Measurements from ENCODE around the gene IRF9. TPM values are rescaled to one million over a fixed set of nuclear protein-coding genes. Genes with fewer than 3 reads are reported as not detected.

Gene IRF9, protein sequence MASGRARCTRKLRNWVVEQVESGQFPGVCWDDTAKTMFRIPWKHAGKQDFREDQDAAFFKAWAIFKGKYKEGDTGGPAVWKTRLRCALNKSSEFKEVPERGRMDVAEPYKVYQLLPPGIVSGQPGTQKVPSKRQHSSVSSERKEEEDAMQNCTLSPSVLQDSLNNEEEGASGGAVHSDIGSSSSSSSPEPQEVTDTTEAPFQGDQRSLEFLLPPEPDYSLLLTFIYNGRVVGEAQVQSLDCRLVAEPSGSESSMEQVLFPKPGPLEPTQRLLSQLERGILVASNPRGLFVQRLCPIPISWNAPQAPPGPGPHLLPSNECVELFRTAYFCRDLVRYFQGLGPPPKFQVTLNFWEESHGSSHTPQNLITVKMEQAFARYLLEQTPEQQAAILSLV
- 55.4 and 72.4 TPM in 2 replicates for total RNA-seq

DNA sequence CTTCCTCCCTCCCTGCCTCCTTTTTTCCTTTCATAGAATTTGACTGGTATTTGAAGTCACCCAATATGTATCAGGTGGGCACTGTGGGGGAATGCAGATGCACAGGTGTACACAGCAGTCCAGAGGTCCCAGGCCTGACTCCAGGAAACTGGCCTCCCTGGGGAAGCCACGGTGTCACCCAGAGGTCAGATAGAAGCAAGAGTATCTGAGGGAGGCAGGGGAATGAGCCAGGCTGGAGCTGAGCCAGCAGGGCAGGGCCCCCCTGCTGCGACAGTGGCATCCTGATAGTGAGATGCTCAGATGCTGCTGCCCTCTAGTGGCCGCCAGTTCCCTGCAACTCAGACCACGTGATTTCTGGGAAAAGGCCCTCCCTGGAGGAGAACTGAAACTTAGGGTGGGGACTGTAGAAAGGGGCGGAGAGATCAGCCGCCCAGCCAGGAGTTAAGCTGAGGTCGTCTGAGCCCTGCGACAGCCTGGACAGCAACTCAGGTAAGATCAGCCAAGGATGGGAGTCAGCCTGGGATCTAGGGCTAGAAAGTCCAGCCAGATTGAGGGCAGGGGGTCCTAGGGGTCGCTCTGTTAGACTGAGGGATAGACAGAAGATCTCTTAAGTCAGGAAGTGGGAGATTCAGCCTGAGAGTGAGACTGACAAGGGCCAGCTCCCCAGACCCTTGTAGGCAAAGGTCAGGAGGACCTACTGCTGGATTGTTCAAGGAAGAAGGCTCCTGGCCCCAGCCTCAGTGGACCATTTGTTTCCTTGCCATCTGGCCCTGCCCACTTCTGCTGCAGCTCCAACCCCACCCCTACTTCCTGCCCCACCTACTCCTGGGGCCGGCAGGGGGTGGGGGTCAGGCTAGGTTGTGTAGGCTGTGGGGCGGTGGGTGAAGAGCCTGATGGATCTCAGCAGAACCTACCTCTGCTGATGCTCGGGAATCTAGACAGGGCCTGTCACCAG, at the start of gene IRF9:
Gene IRF9 (plus strand): TSS at position 416 of the 955 bp plus-strand sequence. CDS start 880 bp downstream, outside the sequence.

DNA sequence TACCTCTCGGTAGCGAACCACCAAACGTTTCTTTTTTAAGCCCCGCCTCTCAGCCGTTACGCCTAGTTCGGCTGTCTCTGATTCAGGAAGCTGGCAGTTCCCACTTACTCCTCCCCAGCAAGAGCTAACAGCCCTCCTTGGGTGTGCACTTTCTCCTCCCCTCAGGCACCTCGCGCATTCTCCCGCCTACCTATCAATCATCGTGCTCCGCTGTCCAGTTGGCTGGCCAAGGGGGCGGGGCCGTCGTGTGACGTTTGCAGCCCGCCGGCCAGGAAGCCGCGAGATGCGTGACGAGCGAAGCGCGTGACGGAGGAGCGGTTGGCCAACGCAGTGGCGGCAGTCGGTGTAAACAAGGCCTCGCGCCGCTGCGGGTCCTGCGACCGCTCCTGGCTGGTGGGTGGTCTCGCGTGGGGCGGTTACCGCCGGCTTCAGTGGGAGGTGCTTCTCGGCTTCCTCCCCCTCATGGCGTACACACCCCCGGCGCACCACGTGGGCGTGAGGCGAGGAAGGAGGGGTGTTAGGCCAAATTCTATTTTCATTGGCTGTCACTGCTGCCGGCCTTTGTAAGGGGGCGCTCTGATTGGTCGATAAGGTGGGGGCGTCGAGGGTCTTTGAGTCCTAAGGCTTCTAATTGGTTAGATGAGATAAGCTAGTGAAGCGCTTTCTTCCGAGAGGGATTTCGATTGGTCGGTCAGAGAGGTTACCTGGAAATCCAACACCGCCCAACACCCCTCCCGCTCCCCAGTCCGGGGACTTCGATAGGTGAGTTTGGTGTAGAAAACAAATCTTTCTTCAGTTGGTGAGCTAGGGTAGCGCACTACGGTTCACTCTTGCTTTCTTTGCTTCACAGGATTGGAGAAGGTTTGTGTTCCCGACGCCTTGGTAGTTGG, 46.3 kb upstream of the IRF9 start, which contains the start of the genes DCAF11 and NRL:
Gene DCAF11 (plus strand): TSS at position 246 of the 890 bp plus-strand sequence. CDS start 818 bp downstream, outside the sequence.
Gene NRL (minus strand): TSS at position 418 of the 890 bp plus-strand sequence. CDS start 32,101 bp downstream, outside the sequence.

DNA sequence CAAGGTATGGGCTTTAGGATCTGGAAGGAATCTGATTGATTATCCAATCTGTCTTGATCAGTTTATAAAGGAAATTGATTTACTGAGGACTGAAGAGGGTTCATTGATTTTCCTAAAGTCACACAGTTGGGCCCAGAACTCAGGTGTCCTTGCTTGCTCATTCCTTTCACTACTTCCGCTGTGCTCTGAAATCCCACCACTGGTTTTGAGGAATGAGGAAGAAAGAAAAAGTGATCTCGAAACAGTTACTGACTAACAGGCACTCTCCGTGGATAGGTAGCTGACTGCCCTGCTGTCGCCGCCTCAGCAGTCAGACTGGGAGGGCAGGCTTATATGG, 30.7 kb upstream of the IRF9 start, which contains the start of gene FITM1:
Gene FITM1 (plus strand): TSS at position 280 of the 337 bp plus-strand sequence. CDS start 905 bp downstream, outside the sequence.

DNA sequence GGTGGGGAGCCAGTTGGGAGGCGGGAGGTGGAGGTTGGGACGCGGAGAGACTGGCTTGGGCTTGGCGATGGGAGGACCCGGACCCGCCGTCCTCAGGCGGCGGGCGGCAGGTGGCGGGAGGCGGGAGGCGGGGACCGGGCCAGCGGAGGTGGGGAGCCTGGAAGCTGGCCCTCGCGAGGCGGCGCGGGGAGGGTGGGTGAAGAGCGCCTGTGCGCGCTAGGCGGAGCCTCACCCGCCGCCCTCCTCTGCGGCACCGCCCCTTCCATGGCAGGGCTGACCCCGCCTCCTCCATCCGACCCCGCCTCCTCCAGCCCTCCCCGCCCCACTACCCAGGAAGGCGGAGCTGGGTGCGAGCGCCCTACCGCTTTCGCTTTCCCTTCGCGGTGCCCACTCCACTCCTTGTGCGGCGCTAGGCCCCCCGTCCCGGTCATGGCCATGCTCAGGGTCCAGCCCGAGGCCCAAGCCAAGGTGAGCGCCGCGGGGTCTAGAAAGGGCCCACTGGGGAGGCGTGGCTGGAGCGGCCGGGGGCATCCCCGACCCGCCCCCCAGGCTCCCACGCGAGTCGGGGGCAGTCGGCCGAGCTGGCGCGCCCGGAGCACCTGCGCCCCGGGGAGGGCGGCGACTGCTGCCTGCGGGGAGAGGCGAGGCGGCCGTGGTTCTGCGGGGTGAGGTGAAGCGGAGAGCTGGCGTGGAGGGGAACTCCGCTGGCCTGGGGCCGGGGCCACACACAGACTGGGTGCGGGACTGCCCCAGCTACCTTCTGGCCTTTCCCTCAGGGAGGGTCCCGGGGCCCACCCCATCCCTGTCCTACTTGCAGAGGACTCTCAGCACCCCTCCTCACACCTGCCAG, 25.0 kb upstream of the IRF9 start, which contains the start of gene PSME1:
Gene PSME1 (plus strand): TSS at position 361 of the 850 bp plus-strand sequence. CDS start 69 bp downstream, at position 430.

GRCh38 chr14:24141097-24141880, 19.8 kb upstream of the IRF9 start, which contains the start of gene EMC9:
Gene EMC9 (minus strand): TSS chr14:24141591. CDS start chr14:24141304, 287 bp downstream.

GRCh38 chr14:24146453-24146977, 14.6 kb upstream of the IRF9 start, which contains the start of gene PSME2:
Gene PSME2 (minus strand): TSS chr14:24146610. CDS start chr14:24146581, 29 bp downstream.

DNA sequence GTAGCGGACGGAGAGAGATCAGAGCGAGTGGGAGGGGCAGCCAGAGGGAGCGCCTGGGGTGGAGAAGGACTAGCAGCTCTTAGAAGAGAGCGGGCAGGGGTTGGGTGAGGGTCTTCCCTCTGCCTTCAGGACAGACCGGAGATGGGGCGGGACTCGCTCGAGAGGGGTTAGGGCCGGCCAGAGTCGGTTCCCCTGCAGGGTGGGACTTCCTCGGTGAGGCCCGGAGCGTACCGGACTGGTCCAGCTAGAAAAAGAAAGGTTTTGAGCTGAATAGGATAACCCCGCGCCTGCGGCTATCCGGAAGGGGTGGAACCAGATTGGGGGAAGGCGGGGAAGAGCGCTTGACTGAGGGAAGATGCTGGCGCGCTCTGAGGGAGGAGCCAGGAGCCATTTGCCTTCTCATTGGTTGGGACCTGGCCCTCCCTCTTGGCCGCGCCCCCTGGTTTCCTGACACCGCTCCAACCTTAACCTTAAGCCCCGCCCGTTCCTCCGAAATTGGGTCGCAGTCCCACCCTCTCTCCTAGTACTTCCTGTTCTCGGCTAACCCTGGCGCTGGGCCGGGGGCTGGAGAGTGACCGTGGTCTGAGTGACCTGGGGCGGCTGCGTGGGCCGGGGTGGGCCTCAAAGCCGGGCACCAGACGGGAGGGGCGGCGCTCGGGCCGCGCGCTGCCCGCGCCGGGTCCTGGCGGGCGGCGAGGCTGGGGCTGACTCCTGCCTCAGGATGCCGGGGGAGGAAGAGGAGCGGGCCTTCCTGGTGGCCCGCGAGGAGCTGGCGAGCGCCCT, 13.9 kb upstream of the IRF9 start, which contains the start of gene RNF31:
Gene RNF31 (plus strand): TSS at position 521 of the 783 bp plus-strand sequence. CDS start 201 bp downstream, at position 722.

DNA sequence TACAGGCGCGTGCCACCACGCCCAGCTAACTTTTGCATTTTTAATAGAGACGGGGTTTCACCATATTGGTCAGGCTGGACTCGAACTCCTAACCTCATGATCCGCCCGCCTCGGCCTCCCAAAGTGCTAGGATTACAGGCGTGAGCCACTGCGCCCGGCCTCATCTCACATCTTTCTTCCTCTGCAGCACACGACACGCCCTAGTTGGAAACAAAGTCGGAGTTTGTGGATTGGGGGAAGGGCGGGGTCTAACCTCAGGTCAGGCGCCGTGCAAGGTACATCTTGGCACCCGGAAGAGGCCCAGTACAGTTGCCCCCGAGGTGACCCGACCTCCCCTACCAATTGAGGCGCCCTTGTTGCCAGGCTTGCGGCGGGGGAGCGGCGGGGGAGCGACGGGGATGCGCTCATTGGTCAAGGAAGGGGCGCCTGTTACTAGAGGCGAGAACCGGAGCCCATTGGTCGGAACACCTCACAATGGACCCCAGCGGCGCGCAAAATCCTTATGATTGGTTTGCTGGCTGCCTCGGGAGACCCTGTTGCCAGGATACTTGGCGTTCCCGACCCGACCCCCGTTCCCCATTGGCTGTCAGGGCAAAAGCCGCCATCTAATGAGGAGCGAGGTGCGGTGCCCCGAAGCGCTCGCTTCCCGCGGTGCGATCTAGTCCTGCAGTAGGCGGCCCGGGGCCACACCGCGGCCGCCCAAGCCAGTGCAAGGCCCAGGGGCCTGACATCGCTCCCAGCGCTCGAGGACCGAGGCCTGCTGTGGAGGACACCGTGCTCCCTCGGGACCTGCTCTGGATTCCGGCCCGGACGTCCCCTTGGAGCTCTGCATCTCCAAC, 10.6 kb downstream of the IRF9 start, which contains the start of gene REC8:
Gene REC8 (plus strand): TSS at position 659 of the 839 bp plus-strand sequence. CDS start 473 bp downstream, outside the sequence.

GRCh38 chr14:24188251-24189058, 27.4 kb downstream of the IRF9 start, which contains the start of gene IPO4:
Gene IPO4 (minus strand): TSS chr14:24188816. CDS start chr14:24188787, 29 bp downstream.

GRCh38 chr14:24195186-24196070, 34.4 kb downstream of the IRF9 start, which contains the start of gene TM9SF1:
Gene TM9SF1 (minus strand): TSS chr14:24195441. CDS start chr14:24195019, 422 bp downstream.

DNA sequence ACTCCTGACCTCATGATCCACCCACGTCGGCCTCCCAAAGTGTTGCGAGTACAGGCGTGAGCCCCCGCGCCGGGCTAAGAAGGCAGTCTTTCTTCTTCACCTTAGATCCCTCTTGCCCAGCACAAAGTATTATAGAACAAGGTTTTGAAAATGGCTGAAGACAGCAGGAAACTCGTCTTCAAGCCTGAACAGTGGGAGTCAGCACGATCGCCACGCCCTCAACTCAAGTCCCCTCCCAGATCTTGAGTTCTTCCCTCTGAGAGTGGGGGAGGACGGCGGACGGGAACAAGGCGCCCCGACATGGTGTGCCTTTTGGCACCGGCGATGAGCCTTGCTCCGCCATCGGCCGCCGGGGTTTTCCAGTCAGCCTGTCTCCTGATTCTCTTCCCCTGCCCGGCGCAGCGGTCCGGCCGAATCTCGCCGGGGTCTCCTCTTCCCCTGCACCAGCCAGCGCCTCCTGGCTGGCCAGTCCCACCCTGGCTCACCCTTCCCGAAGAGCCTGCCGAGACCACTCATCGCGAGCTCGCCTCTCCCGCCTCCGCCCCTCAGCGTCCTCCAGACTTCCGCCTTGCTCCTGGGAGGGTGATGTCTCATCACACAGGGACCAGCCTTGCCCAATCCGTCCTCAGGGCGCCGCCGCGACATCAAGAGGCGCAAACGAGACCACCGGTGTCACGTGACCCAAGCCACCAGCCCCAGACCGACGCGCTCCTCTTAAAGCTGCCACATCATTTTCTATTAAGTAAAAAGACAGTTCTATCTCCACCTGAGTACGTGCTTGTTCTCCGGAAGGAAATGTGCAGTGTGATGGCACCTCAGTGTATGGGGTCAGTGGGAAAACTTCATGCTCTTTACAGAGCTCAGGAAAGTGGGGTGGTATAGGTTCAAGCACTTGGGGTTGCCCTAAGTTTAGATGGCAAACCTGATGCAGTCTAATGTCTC, 52.1 kb downstream of the IRF9 start, which contains the start of gene CHMP4A:
Gene CHMP4A (minus strand): TSS at position 565 of the 942 bp plus-strand sequence. CDS start 49 bp downstream, at position 516.

GRCh38 chr14:24215495-24216344, 54.7 kb downstream of the IRF9 start, which contains the start of gene MDP1:
Gene MDP1 (minus strand): TSS chr14:24216066. CDS start chr14:24215955, 111 bp downstream.

